Neuronal stem cell (in vitro differentiated cells): ENCODE results near the gene ZSWIM9.

Experiments used
- DNase-seq: peaks from one replicate; pipeline ENCODE4 v3.0.0-alpha.2; 2013; ENCODE audit warnings: low spot score
- H2AFZ ChIP-seq: one replicate; pipeline ENCODE4 v1.6.1; 2013; ENCODE audit warnings: mild to moderate bottlenecking, low read length, inconsistent platforms
- H2AK5ac ChIP-seq: 2 replicates; pipeline ENCODE4 v1.6.1; 2013; ENCODE audit warnings: low read depth, mild to moderate bottlenecking, inconsistent platforms, low read length, moderate library complexity, mixed read lengths
- H2BK120ac ChIP-seq: 2 replicates; pipeline ENCODE4 v1.6.1; 2013; ENCODE audit warnings: low read depth, mild to moderate bottlenecking, inconsistent platforms, low read length, moderate library complexity, mixed read lengths
- H2BK12ac ChIP-seq: one replicate; pipeline ENCODE4 v1.6.1; 2013; ENCODE audit warnings: low read length, inconsistent platforms
- H2BK15ac ChIP-seq: 2 replicates; pipeline ENCODE4 v1.6.1; 2013; ENCODE audit warnings: mild to moderate bottlenecking, low read length, inconsistent platforms, mixed read lengths
- H2BK5ac ChIP-seq: one replicate; pipeline ENCODE4 v1.6.1; 2013; ENCODE audit warnings: inconsistent platforms, mild to moderate bottlenecking, low read length, moderate library complexity
- H3K14ac ChIP-seq: one replicate; pipeline ENCODE4 v1.6.1; 2013; ENCODE audit warnings: low read length, inconsistent platforms
- H3K18ac ChIP-seq: 2 replicates; pipeline ENCODE4 v1.6.1; 2013; ENCODE audit warnings: low read length, inconsistent platforms
- H3K23ac ChIP-seq: 2 replicates; pipeline ENCODE4 v1.6.1; 2013; ENCODE audit warnings: low read depth, mild to moderate bottlenecking, mixed read lengths, low read length, inconsistent platforms; ENCODE audit not compliant: poor library complexity
- H3K27ac ChIP-seq: replicated peaks from 3 replicates; pipeline ENCODE4 v1.5.1; 2013; ENCODE audit warnings: low read length, inconsistent platforms
- H3K27me3 ChIP-seq, 3 experiments: 2 replicates each; pipeline ENCODE4 v1.6.1; 2013; ENCODE audit warnings: low read length in 3 of 3, mild to moderate bottlenecking in 2 of 3, inconsistent platforms in 1 of 3, low read depth in 1 of 3, mixed read lengths in 1 of 3, moderate library complexity in 1 of 3; ENCODE audit not compliant: control insufficient read depth in 3 of 3, insufficient read depth in 3 of 3
- H3K36me3 ChIP-seq, 2 donors: replicated peaks in 1 of 2; 2 replicates each; pipeline ENCODE4 v1.6.1; 2013; ENCODE audit warnings: low read length in 2 of 2; ENCODE audit not compliant: control insufficient read depth in 2 of 2, insufficient read depth in 2 of 2
- H3K4ac ChIP-seq: 2 replicates; pipeline ENCODE4 v1.6.1; 2013; ENCODE audit warnings: inconsistent platforms, mild to moderate bottlenecking, low read length, moderate library complexity
- H3K4me1 ChIP-seq, 2 donors: 1 replicate in 1 of 2; 2 replicates in 1 of 2; pipeline ENCODE4 v1.6.1; 2013; ENCODE audit warnings: low read length in 2 of 2, low read depth in 1 of 2; ENCODE audit not compliant: control insufficient read depth in 2 of 2, insufficient read depth in 1 of 2
- H3K4me2 ChIP-seq: one replicate; pipeline ENCODE4 v1.6.1; 2013; ENCODE audit warnings: mild to moderate bottlenecking, low read length, inconsistent platforms; ENCODE audit not compliant: insufficient read depth, poor library complexity, severe bottlenecking
- H3K4me3 ChIP-seq, 2 donors: 2 replicates each; pipeline ENCODE4 v1.5.1; 2013; ENCODE audit warnings: low read length in 2 of 2, mild to moderate bottlenecking in 2 of 2, inconsistent platforms in 1 of 2, moderate library complexity in 1 of 2
- H3K79me1 ChIP-seq: one replicate; pipeline ENCODE4 v1.6.1; 2013; ENCODE audit warnings: low read depth, mild to moderate bottlenecking, inconsistent platforms, low read length, moderate library complexity
- H3K9ac ChIP-seq: one replicate; pipeline ENCODE4 v1.6.1; 2013; ENCODE audit warnings: mild to moderate bottlenecking, low read depth, low read length, inconsistent platforms; ENCODE audit not compliant: poor library complexity
- H3K9me3 ChIP-seq, 2 donors: replicated peaks in 1 of 2; 2 replicates each; pipeline versions ENCODE3 to v1.6.1; 2013; ENCODE audit warnings: low read length in 2 of 2, mild to moderate bottlenecking in 2 of 2, inconsistent platforms in 1 of 2, low read depth in 1 of 2, mixed read lengths in 1 of 2, moderate library complexity in 1 of 2; ENCODE audit not compliant: control insufficient read depth in 2 of 2, insufficient read depth in 1 of 2
- H4K8ac ChIP-seq: one replicate; pipeline ENCODE4 v1.6.1; 2013; ENCODE audit warnings: low read depth, mild to moderate bottlenecking, inconsistent platforms, low read length, moderate library complexity
- H4K91ac ChIP-seq: one replicate; pipeline ENCODE4 v1.6.1; 2013; ENCODE audit warnings: low read length, low read depth, mild to moderate bottlenecking, inconsistent platforms; ENCODE audit not compliant: poor library complexity
- WGBS, 2 donors: extraction: QIAGEN DNeasy Blood & Tissue Kit; methylation state at CpG; one replicate each; pipeline ENCODE4 v1.1.7; 2013; ENCODE audit warnings: missing lambda C conversion rate in 2 of 2, mixed read lengths in 1 of 2; ENCODE audit not compliant: insufficient read length in 2 of 2, insufficient replicate concordance in 1 of 2; ENCODE audit errors: extremely low coverage in 2 of 2; 5-methylcytosine and 5-hydroxymethylcytosine counted together

ZSWIM9 gene

GRCh38 chr19:48196933-48197665, 26.6 kb downstream of the ZSWIM9 start:
- Histone ChIP-seq H3K4me2 (no peak overlapping the region), H2BK15ac (no peak overlapping the region)

GRCh38 chr19:48203222-48203793, 32.8 kb downstream of the ZSWIM9 start:
- Histone ChIP-seq H2AK5ac (no peak overlapping the region), H3K9ac (no peak overlapping the region), H4K8ac (no peak overlapping the region), H2BK12ac (no peak overlapping the region), H2BK15ac (no peak overlapping the region), H3K4me1 (peaks cover 2 to 3% of the 10 kb centered on the region in 2 donors), H3K14ac (no peak overlapping the region), H3K79me1 (no peaks in the 10 kb centered on the region), H3K9me3 (peaks cover 1 to 3% of the 10 kb centered on the region in 2 donors), H3K36me3 (no peaks in the 10 kb centered on the region), H3K4me3 (peak overlapping the region; percentile 58 to 67), H3K27me3 (no peaks in the 10 kb centered on the region), H3K18ac (no peak overlapping the region), H3K4ac (no peak overlapping the region), H3K4me2 (peak overlapping the region; percentile 44), H2BK120ac (no peak overlapping the region), H3K27ac (peak overlapping the region; percentile 79), H4K91ac (no peak overlapping the region), H2AFZ (peak overlapping the region; percentile 80), H2BK5ac (no peak overlapping the region), H3K23ac (no peak overlapping the region)
- no CpG with 5 or more reads among the region's 5 CpGs for WGBS, 2 donors
- no peak for DNase-seq

More at GRCh38 chr19:48196933-48197665, 26.6 kb downstream of the ZSWIM9 start:
- H4K91ac ChIP-seq, result no peak overlapping the region
- H3K18ac ChIP-seq, result no peak overlapping the region
- H2AK5ac ChIP-seq, result no peak overlapping the region
- no peak overlapping the region for H3K4ac ChIP-seq
- no peak overlapping the region for H3K4me3 ChIP-seq
- DNase-seq, result no peak
- H3K27ac ChIP-seq, result no peak overlapping the region
- no peaks in the 10 kb centered on the region for H3K27me3 ChIP-seq
- H2BK120ac ChIP-seq, result no peak overlapping the region
- H3K79me1 ChIP-seq, result peaks cover 4% of the 10 kb centered on the region
- H3K14ac ChIP-seq, result peak overlapping the region; percentile 65
- H3K9me3 ChIP-seq, result peaks cover 0 to 2% of the 10 kb centered on the region in 2 donors
- H2AFZ ChIP-seq, result no peak overlapping the region
- WGBS, 2 donors, result 100% methylated on average over 2 of the region's 13 CpGs; no CpG with 5 or more reads in 1 of the 2 donors
- peaks cover 0 to 7% of the 10 kb centered on the region in 2 donors for H3K4me1 ChIP-seq
- no peak overlapping the region for H2BK5ac ChIP-seq
- no peak overlapping the region for H3K9ac ChIP-seq
- no peak overlapping the region for H2BK12ac ChIP-seq
- peak overlapping the region; percentile 57 for H4K8ac ChIP-seq
- H3K36me3 ChIP-seq, result peaks cover 6 to 22% of the 10 kb centered on the region in 2 donors
- H3K23ac ChIP-seq, result no peak overlapping the region

GRCh38 chr19:48203794-48204628, 33.5 kb downstream of the ZSWIM9 start:
- H3K9ac ChIP-seq, result no peak overlapping the region
- no peak overlapping the region for H2AK5ac ChIP-seq
- peak overlapping the region; percentile 79 for H3K27ac ChIP-seq
- H3K18ac ChIP-seq, result peak overlapping the region; percentile 15
- H3K79me1 ChIP-seq, result no peaks in the 10 kb centered on the region
- H4K91ac ChIP-seq, result no peak overlapping the region
- no peak overlapping the region for H3K23ac ChIP-seq
- H3K36me3 ChIP-seq, result no peaks in the 10 kb centered on the region
- H2BK5ac ChIP-seq, result no peak overlapping the region
- H3K14ac ChIP-seq, result no peak overlapping the region
- no peak overlapping the region for H2BK15ac ChIP-seq
- no peak overlapping the region for H4K8ac ChIP-seq
- H3K9me3 ChIP-seq, result peaks cover 1 to 3% of the 10 kb centered on the region in 2 donors
- peak overlapping the region; percentile 58 to 77 for H3K4me3 ChIP-seq
- H2AFZ ChIP-seq, result peak overlapping the region; percentile 80
- H3K4me2 ChIP-seq, result peak overlapping the region; percentile 70
- no peak overlapping the region for H3K4ac ChIP-seq
- WGBS, 2 donors, result no CpG with 5 or more reads among the region's 34 CpGs
- DNase-seq, result peak; percentile 99
- no peaks in the 10 kb centered on the region for H3K27me3 ChIP-seq
- no peak overlapping the region for H2BK120ac ChIP-seq
- peaks cover 2 to 3% of the 10 kb centered on the region in 2 donors for H3K4me1 ChIP-seq
- no peak overlapping the region for H2BK12ac ChIP-seq
